ENCODE data around the gene DPEP2NB.
"Not testable (repeated sequence)": the region's sequence is repeated elsewhere in the genome, so short reads cannot be mapped to it uniquely, and the experiment has no call there.

Gene DPEP2NB

GRCh38 chr16:68005786-68006286 lies 9.9 kb downstream of the DPEP2NB start:
- H3K9me3 ChIP-seq (ENCODE audit: low read depth, low read length), result no peaks in the 10 kb centered on the region
- no peak for DNase-seq (ENCODE audit: low read depth, low spot score)
- H3K9ac ChIP-seq (ENCODE audit: insufficient read length), result no peak overlapping the region
- TF ChIP-seq EZH2 (IDR thresholded peaks at IDR 0.05), result no peak
- no peak for TF ChIP-seq FOXP2 (optimal IDR thresholded peaks at IDR 0.05; ENCODE audit: control extremely low read depth, extremely low read length, insufficient read depth)
- no peak overlapping the region for H3K27ac ChIP-seq
- no peak overlapping the region for H3K4me3 ChIP-seq
- H3K36me3 ChIP-seq (ENCODE audit: insufficient read depth, low read length), result no peaks in the 10 kb centered on the region

GRCh38 chr16:68005211-68005610 lies 10.5 kb downstream of the DPEP2NB start:
- H3K27ac ChIP-seq, result no peak overlapping the region

GRCh38 chr16:68003031-68003430 lies 12.7 kb downstream of the DPEP2NB start:
- TF ChIP-seq EZH2 (IDR thresholded peaks at IDR 0.05), result no peak
- no peak for TF ChIP-seq FOXP2 (optimal IDR thresholded peaks at IDR 0.05; ENCODE audit: control extremely low read depth, extremely low read length, insufficient read depth)
- TF ChIP-seq POLR2AphosphoS5 (IDR thresholded peaks at IDR 0.05; ENCODE audit: borderline replicate concordance, low read depth, low read length), result no peak
- H3K9ac ChIP-seq (ENCODE audit: insufficient read length), result no peak overlapping the region
- no peak overlapping the region for H3K27ac ChIP-seq
- no peaks in the 10 kb centered on the region for H3K9me3 ChIP-seq (ENCODE audit: low read depth, low read length)
- H3K4me3 ChIP-seq, result no peak overlapping the region
- DNase-seq (ENCODE audit: low read depth, low spot score), result no peak
- H3K36me3 ChIP-seq (ENCODE audit: insufficient read depth, low read length), result no peaks in the 10 kb centered on the region

More at GRCh38 chr16:68005211-68005610, 10.5 kb downstream of the DPEP2NB start:
- Histone ChIP-seq H3K9me3 (ENCODE audit: low read depth, low read length) (no peaks in the 10 kb centered on the region), H3K9ac (ENCODE audit: insufficient read length) (no peak overlapping the region), H3K4me3 (no peak overlapping the region), H3K36me3 (ENCODE audit: insufficient read depth, low read length) (no peaks in the 10 kb centered on the region)
- TF ChIP-seq EZH2 (IDR thresholded peaks at IDR 0.05), result no peak
- no peak for TF ChIP-seq FOXP2 (optimal IDR thresholded peaks at IDR 0.05; ENCODE audit: control extremely low read depth, extremely low read length, insufficient read depth)
- no peak for TF ChIP-seq POLR2AphosphoS5 (IDR thresholded peaks at IDR 0.05; ENCODE audit: borderline replicate concordance, low read depth, low read length)
- DNase-seq (ENCODE audit: low read depth, low spot score), result no peak

DNA sequence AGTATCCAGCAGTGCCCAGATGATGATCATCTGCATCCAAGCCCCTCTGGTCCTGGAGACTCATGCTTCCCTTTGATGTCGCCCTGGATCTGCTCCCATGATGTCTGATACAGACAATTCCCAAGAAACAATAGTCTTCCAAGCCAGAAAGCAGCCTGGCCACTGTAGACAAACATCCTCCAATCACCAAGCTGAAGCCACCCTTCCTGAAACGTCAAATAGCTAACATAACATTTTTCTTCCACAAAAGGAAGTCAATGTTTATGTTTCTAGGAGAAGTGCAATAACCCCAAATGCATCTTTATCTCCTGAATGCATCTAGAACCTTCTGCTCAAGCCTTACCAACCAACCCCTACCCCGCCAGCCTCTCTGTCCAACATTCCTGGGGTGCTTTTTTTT lies 15.3 kb downstream of the DPEP2NB start:
- H3K9me3 ChIP-seq (ENCODE audit: low read depth, low read length), result no peaks in the 10 kb centered on the region
- H3K9ac ChIP-seq (ENCODE audit: insufficient read length), result no peak overlapping the region
- no peak for DNase-seq (ENCODE audit: low read depth, low spot score)
- H3K36me3 ChIP-seq (ENCODE audit: insufficient read depth, low read length), result no peaks in the 10 kb centered on the region
- H3K27ac ChIP-seq, result no peak overlapping the region
- H3K4me3 ChIP-seq, result no peak overlapping the region
- TF ChIP-seq FOXP2 (optimal IDR thresholded peaks at IDR 0.05; ENCODE audit: control extremely low read depth, extremely low read length, insufficient read depth), result no peak
- no peak for TF ChIP-seq POLR2AphosphoS5 (IDR thresholded peaks at IDR 0.05; ENCODE audit: borderline replicate concordance, low read depth, low read length)
- TF ChIP-seq EZH2 (IDR thresholded peaks at IDR 0.05), result no peak

GRCh38 chr16:67999985-68000384 lies 15.7 kb downstream of the DPEP2NB start:
- Histone ChIP-seq H3K27ac (no peak overlapping the region), H3K36me3 (ENCODE audit: insufficient read depth, low read length) (no peaks in the 10 kb centered on the region), H3K4me3 (no peak overlapping the region), H3K9me3 (ENCODE audit: low read depth, low read length) (no peaks in the 10 kb centered on the region), H3K9ac (ENCODE audit: insufficient read length) (no peak overlapping the region)
- TF ChIP-seq FOXP2 (optimal IDR thresholded peaks at IDR 0.05; ENCODE audit: control extremely low read depth, extremely low read length, insufficient read depth), result no peak
- TF ChIP-seq EZH2 (IDR thresholded peaks at IDR 0.05), result no peak
- TF ChIP-seq POLR2AphosphoS5 (IDR thresholded peaks at IDR 0.05; ENCODE audit: borderline replicate concordance, low read depth, low read length), result no peak
- DNase-seq (ENCODE audit: low read depth, low spot score), result no peak

- not testable (repeated sequence) for DNase-seq (ENCODE audit: low read depth, low spot score); H3K9me3 ChIP-seq (ENCODE audit: low read depth, low read length); H3K27ac ChIP-seq; H3K4me3 ChIP-seq; H3K36me3 ChIP-seq (ENCODE audit: insufficient read depth, low read length); H3K9ac ChIP-seq (ENCODE audit: insufficient read length)
These were observed 16.7 kb downstream of the DPEP2NB start, which contains the start of gene DPEP2 for GRCh38 chr16:67998779-67999688. TSS of gene DPEP2 (minus strand) at chr16:67999484. CDS start at chr16:67993212, 6,272 bp downstream.

- DNase-seq (ENCODE audit: low read depth, low spot score); H3K4me3 ChIP-seq; H3K9me3 ChIP-seq (ENCODE audit: low read depth, low read length); H3K27ac ChIP-seq; H3K9ac ChIP-seq (ENCODE audit: insufficient read length); H3K36me3 ChIP-seq (ENCODE audit: insufficient read depth, low read length): not testable (repeated sequence)
These were observed 17.4 kb downstream of the DPEP2NB start for GRCh38 chr16:67998231-67998778.

DNA sequence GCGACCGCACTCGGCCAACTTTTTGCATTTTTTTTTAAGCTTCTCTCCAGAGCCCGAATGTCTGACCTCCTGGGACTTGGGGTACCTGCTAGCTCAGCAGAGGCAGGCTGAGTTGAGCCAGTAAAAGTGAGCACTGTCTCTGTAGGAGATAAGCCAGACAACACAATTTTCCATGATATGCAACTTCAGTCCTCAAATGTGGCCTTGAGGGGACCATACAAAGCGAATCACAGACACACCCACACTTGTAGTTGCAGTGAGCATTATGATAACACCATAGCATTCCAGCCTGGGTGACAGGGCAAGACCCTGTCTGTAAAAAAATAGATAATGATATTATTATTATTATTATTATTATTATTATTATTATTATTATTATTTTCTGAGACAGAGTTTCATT lies 19.0 kb downstream of the DPEP2NB start:
- H3K36me3 ChIP-seq (ENCODE audit: insufficient read depth, low read length), result no peaks in the 10 kb centered on the region
- no peak overlapping the region for H3K4me3 ChIP-seq
- H3K9ac ChIP-seq (ENCODE audit: insufficient read length), result no peak overlapping the region
- no peak for DNase-seq (ENCODE audit: low read depth, low spot score)
- TF ChIP-seq POLR2AphosphoS5 (IDR thresholded peaks at IDR 0.05; ENCODE audit: borderline replicate concordance, low read depth, low read length) (no peak), EZH2 (IDR thresholded peaks at IDR 0.05) (no peak), FOXP2 (optimal IDR thresholded peaks at IDR 0.05; ENCODE audit: control extremely low read depth, extremely low read length, insufficient read depth) (no peak)
- H3K27ac ChIP-seq, result no peak overlapping the region
- H3K9me3 ChIP-seq (ENCODE audit: low read depth, low read length), result no peaks in the 10 kb centered on the region

GRCh38 chr16:67995423-67995822 lies 20.3 kb downstream of the DPEP2NB start:
- Histone ChIP-seq H3K4me3 (no peak overlapping the region), H3K9ac (ENCODE audit: insufficient read length) (no peak overlapping the region), H3K27ac (no peak overlapping the region), H3K36me3 (ENCODE audit: insufficient read depth, low read length) (no peaks in the 10 kb centered on the region), H3K9me3 (ENCODE audit: low read depth, low read length) (no peaks in the 10 kb centered on the region)
- TF ChIP-seq EZH2 (IDR thresholded peaks at IDR 0.05) (no peak), FOXP2 (optimal IDR thresholded peaks at IDR 0.05; ENCODE audit: control extremely low read depth, extremely low read length, insufficient read depth) (no peak), POLR2AphosphoS5 (IDR thresholded peaks at IDR 0.05; ENCODE audit: borderline replicate concordance, low read depth, low read length) (no peak)
- DNase-seq (ENCODE audit: low read depth, low spot score), result no peak

DNA sequence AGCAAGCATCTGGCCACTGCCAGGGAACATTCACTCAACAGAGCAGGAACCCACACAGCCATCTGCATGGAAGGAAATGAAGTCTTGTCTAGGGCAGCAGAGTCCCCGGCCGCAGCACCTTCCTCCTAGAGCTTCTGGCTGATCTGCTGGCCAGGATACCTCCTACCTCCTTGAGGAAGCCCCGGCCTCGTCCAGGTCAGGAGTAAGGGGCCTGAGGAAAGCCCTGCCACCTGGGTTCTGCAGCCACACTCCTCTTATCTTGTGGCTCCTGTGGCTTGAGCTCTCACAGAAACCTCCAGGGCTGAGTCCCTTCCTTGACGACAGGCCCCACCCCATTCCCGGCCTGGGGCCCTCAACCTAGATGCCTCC lies 21.7 kb downstream of the DPEP2NB start:
- not testable (repeated sequence) for DNase-seq (ENCODE audit: low read depth, low spot score); H3K4me3 ChIP-seq; H3K36me3 ChIP-seq (ENCODE audit: insufficient read depth, low read length); H3K9me3 ChIP-seq (ENCODE audit: low read depth, low read length); H3K9ac ChIP-seq (ENCODE audit: insufficient read length); H3K27ac ChIP-seq

All from SK-N-MC (cell line).